IMR-90 (cell line): ENCODE results near the gene SELENOH. TPM values are rescaled to one million over a fixed set of nuclear protein-coding genes. Genes with fewer than 3 reads are reported as not detected.
"Not testable (repeated sequence)": the region's sequence is repeated elsewhere in the genome, so short reads cannot be mapped to it uniquely, and the experiment has no call there.

Experiments used
- ATAC-seq: fragments of 200-7000 bp; cut with Tn5 transposase; 2 replicates; pipeline ENCODE4 v1.9.1; 2020; ENCODE audit warnings: low read depth, mild to moderate bottlenecking, moderate library complexity
- BruUV-seq: library from RNA; stranded (reverse); fragments of 400-500 nt; replicated peaks from 2 replicates; lab custom pipeline; 2021; lab: Mats Ljungman, UMichigan
- CTCF ChIA-PET: fragments of 300-600 bp; formaldehyde crosslinking; extraction: SDS; loops from one replicate; lab custom pipeline; 2021; ENCODE audit warnings: antibody characterized with exemption; lab: Yijun Ruan, JAX
- POLR2A ChIA-PET: fragments of 300-600 bp; sonication (Branson Sonifier 250); formaldehyde crosslinking; loops from one replicate; lab custom pipeline; 2022; ENCODE audit warnings: antibody characterized with exemption; ENCODE audit not compliant: unreplicated experiment; lab: Charles Lee
- DNase-seq: peaks from one replicate; pipeline ENCODE4 v3.0.0; 2013
- H2AFZ ChIP-seq: replicated peaks from 2 replicates; pipeline ENCODE3; 2013; ENCODE audit warnings: low read length, mild to moderate bottlenecking; ENCODE audit not compliant: poor library complexity
- H2AK5ac ChIP-seq: 2 replicates; pipeline ENCODE4 v1.6.1; 2013; ENCODE audit warnings: low read depth, low read length, inconsistent platforms
- H2AK9ac ChIP-seq: replicated peaks from 2 replicates; pipeline ENCODE3; 2013; ENCODE audit warnings: mild to moderate bottlenecking, low read depth, low read length, moderate library complexity; ENCODE audit not compliant: poor library complexity
- H2BK120ac ChIP-seq: 2 replicates; pipeline ENCODE4 v1.6.1; 2013; ENCODE audit warnings: low read depth, low read length, inconsistent platforms
- H2BK15ac ChIP-seq: 3 replicates; pipeline ENCODE4 v1.6.1; 2013; ENCODE audit warnings: low read depth, low read length, inconsistent platforms
- H2BK20ac ChIP-seq: 2 replicates; pipeline ENCODE4 v1.6.1; 2013; ENCODE audit warnings: low read depth, mild to moderate bottlenecking, inconsistent platforms, low read length, moderate library complexity
- H2BK5ac ChIP-seq: 2 replicates; pipeline ENCODE4 v1.6.1; 2013; ENCODE audit warnings: mild to moderate bottlenecking, low read depth, low read length, inconsistent platforms; ENCODE audit not compliant: poor library complexity, severe bottlenecking
- H3K14ac ChIP-seq: replicated peaks from 2 replicates; pipeline ENCODE4 v1.6.1; 2013; ENCODE audit warnings: low read depth, low read length, inconsistent platforms
- H3K18ac ChIP-seq: 2 replicates; pipeline ENCODE4 v1.6.1; 2013; ENCODE audit warnings: low read depth, low read length, control low read depth
- H3K23ac ChIP-seq: 2 replicates; pipeline ENCODE4 v1.6.1; 2013; ENCODE audit warnings: low read depth, low read length, inconsistent platforms
- H3K27ac ChIP-seq: 2 replicates; pipeline ENCODE4 v1.5.1; 2013; ENCODE audit warnings: mild to moderate bottlenecking, control low read depth, low read length; ENCODE audit not compliant: insufficient read depth
- H3K27me3 ChIP-seq: 2 replicates; pipeline ENCODE4 v1.6.1; 2013; ENCODE audit warnings: low read length; ENCODE audit not compliant: control insufficient read depth, insufficient read depth
- H3K36me3 ChIP-seq: 2 replicates; pipeline ENCODE4 v1.6.1; 2013; ENCODE audit warnings: low read length, mixed read lengths; ENCODE audit not compliant: control insufficient read depth, insufficient read depth
- H3K4ac ChIP-seq: 2 replicates; pipeline ENCODE4 v1.6.1; 2013; ENCODE audit warnings: low read depth, low read length, inconsistent platforms
- H3K4me1 ChIP-seq: 2 replicates; pipeline ENCODE4 v1.6.1; 2013; ENCODE audit warnings: low read length, mixed read lengths; ENCODE audit not compliant: control insufficient read depth, insufficient read depth
- H3K4me2 ChIP-seq: 2 replicates; pipeline ENCODE4 v1.6.1; 2013; ENCODE audit warnings: low read depth, mild to moderate bottlenecking, control low read depth, low read length, moderate library complexity
- H3K4me3 ChIP-seq: 2 replicates; pipeline ENCODE4 v1.5.1; 2013; ENCODE audit warnings: low read depth, mild to moderate bottlenecking, control low read depth, low read length, moderate library complexity; ENCODE audit not compliant: insufficient read depth
- H3K56ac ChIP-seq: 2 replicates; pipeline ENCODE4 v1.6.1; 2013; ENCODE audit warnings: low read length, inconsistent platforms; ENCODE audit not compliant: insufficient read depth; ENCODE audit errors: extremely low read depth
- H3K79me1 ChIP-seq, 2 experiments: 2 replicates each; pipeline ENCODE4 v1.6.1; 2013; ENCODE audit warnings: low read length in 2 of 2, inconsistent platforms in 1 of 2, low read depth in 1 of 2
- H3K9ac ChIP-seq: 2 replicates; pipeline ENCODE4 v1.6.1; 2013; ENCODE audit warnings: low read depth, low read length, control low read depth
- H3K9me1 ChIP-seq: 2 replicates; pipeline ENCODE4 v1.6.1; 2013; ENCODE audit warnings: low read length, inconsistent platforms; ENCODE audit not compliant: insufficient read depth
- H3K9me3 ChIP-seq: 2 replicates; pipeline ENCODE4 v1.6.1; 2013; ENCODE audit warnings: low read length; ENCODE audit not compliant: control insufficient read depth, insufficient read depth
- H4K20me1 ChIP-seq: 2 replicates; pipeline ENCODE4 v1.6.1; 2013; ENCODE audit warnings: low read length, inconsistent platforms; ENCODE audit not compliant: insufficient read depth
- H4K5ac ChIP-seq: 2 replicates; pipeline ENCODE4 v1.6.1; 2013; ENCODE audit warnings: mild to moderate bottlenecking, low read depth, low read length, control low read depth
- H4K8ac ChIP-seq, 2 experiments: 2 replicates each; pipeline ENCODE4 v1.6.1; 2013; ENCODE audit warnings: low read depth in 2 of 2, low read length in 2 of 2, control low read depth in 1 of 2, inconsistent platforms in 1 of 2
- H4K91ac ChIP-seq: 2 replicates; pipeline ENCODE4 v1.6.1; 2013; ENCODE audit warnings: low read depth, low read length, inconsistent platforms; ENCODE audit not compliant: insufficient read depth
- BHLHE40 ChIP-seq: fragments of 150-350 bp; IDR thresholded peaks from 2 replicates; pipeline ENCODE4 v1.6.1; 2016; ENCODE audit warnings: mild to moderate bottlenecking, low read depth, low read length
- CHD1 ChIP-seq: IDR thresholded peaks from 2 replicates; pipeline ENCODE4 v1.6.1; 2012; ENCODE audit warnings: low read depth, low read length, improper control_type of control experiment
- CTCF ChIP-seq: conservative IDR thresholded peaks from 2 replicates; pipeline ENCODE4 v1.5.1; 2012; ENCODE audit warnings: mild to moderate bottlenecking, low read depth, low read length, improper control_type of control experiment
- MAFK ChIP-seq: IDR thresholded peaks from 2 replicates; pipeline ENCODE4 v1.6.1; 2012; ENCODE audit warnings: low read depth, low read length, improper control_type of control experiment
- POLR2A ChIP-seq: IDR thresholded peaks from 2 replicates; pipeline ENCODE4 v1.6.1; 2012; ENCODE audit warnings: mild to moderate bottlenecking, low read depth, low read length
- RCOR1 ChIP-seq: IDR thresholded peaks from 2 replicates; pipeline ENCODE4 v1.6.1; 2012; ENCODE audit warnings: mild to moderate bottlenecking, low read length, improper control_type of control experiment; ENCODE audit not compliant: insufficient replicate concordance
- USF2 ChIP-seq: fragments of 150-350 bp; IDR thresholded peaks from 2 replicates; pipeline ENCODE4 v1.6.1; 2017; ENCODE audit warnings: mild to moderate bottlenecking, antibody characterized with exemption, low read length, low read depth
- WGBS, 2 experiments: methylation state at CpG; one replicate each; pipeline versions ENCODE4 v1.1.5 to v1.1.7; 2013; ENCODE audit warnings: missing lambda C conversion rate in 2 of 2; ENCODE audit not compliant: insufficient read length in 1 of 2; ENCODE audit errors: extremely low coverage in 2 of 2; 5-methylcytosine and 5-hydroxymethylcytosine counted together
- dilution Hi-C: fragments of 300-500 bp; cut with HindIII; formaldehyde crosslinking; loops from one replicate; pipeline ENCODE4 v1.14.3; 2018; ENCODE audit warnings: low sequenced_read_pairs; ENCODE audit not compliant: unreplicated experiment
- in situ Hi-C: fragments of 300-500 bp; cut with MboI; formaldehyde crosslinking; loops from 3 replicates; pipeline ENCODE4 v1.14.3; 2019; ENCODE audit warnings: low sequenced_read_pairs, inconsistent platforms, mixed read lengths
- intact Hi-C: fragments of 100-400 bp; cut with micrococcal nuclease; formaldehyde crosslinking; loops from 2 replicates; pipeline ENCODE4 v1.10.0; 2022
- polyA plus RNA-seq, 3 experiments: library from polyadenylated mRNA; depleted of rRNA; stranded (reverse); fragments of >200 nt; gene quantifications; 2 replicates each; pipeline ENCODE4 v1.2.3, GENCODE V29; 2012; ENCODE audit warnings: low replicate concordance in 1 of 3
- total RNA-seq: library from RNA; depleted of rRNA; stranded (reverse); fragments of >200 nt; gene quantifications from 2 replicates; pipeline ENCODE4 v1.2.3, GENCODE V29; 2012

Gene SELENOH
- total and polyA plus RNA-seq, 2 of the 4 experiments (the other 2 are of a cell fraction): 40.3 to 107 TPM

- H2AFZ ChIP-seq: no peak overlapping the region
- DNase-seq: no peak
- H3K14ac ChIP-seq: no peak overlapping the region
- no peak overlapping the region for H4K5ac ChIP-seq
- no peak overlapping the region for H2BK120ac ChIP-seq
- H3K9ac ChIP-seq: no peak overlapping the region
- H2AK5ac ChIP-seq: no peak overlapping the region
- no peaks in the 10 kb centered on the region for H4K20me1 ChIP-seq
- no peak overlapping the region for H3K4ac ChIP-seq
- H3K4me3 ChIP-seq: 0 out of 2 replicates have a peak overlapping the region, but pooled peaks have one; percentile 17
- H3K9me1 ChIP-seq: 0 out of 2 replicates have a peak, but pooled peaks cover 3% of the 10 kb centered on the region
- H2BK5ac ChIP-seq: no peak overlapping the region
- no peak overlapping the region for H3K56ac ChIP-seq
- H3K27ac ChIP-seq: no peak overlapping the region
- H3K18ac ChIP-seq: no peak overlapping the region
- WGBS, 2 experiments: no CpG with 5 or more reads among the region's 2 CpGs
- ChIA-PET POLR2A (no interaction called here), CTCF (interaction anchor here (0.8 kb wide), 1 partner anchor 11 kb away, joined by 3 read pairs; no protein-coding TSS in a partner anchor)
- no peak for ATAC-seq
- H3K4me1 ChIP-seq: peaks cover 5% of the 10 kb centered on the region; the same call in 1 of the 2 replicates
- no peak overlapping the region for H4K91ac ChIP-seq
- H3K79me1 ChIP-seq: peaks cover 7 to 42% of the 10 kb centered on the region in 2 experiments
- H4K8ac ChIP-seq: no peak overlapping the region
- dilution Hi-C loops: no loop called here
- no TSS peak for BruUV-seq
- in situ Hi-C loops: no loop called here
- no peak for TF ChIP-seq RCOR1
- TF ChIP-seq BHLHE40: no peak
- TF ChIP-seq MAFK: no peak
- no peak for TF ChIP-seq USF2
- TF ChIP-seq POLR2A: no peak
- TF ChIP-seq CTCF: no peak
- no peak for TF ChIP-seq CHD1
- H2BK15ac ChIP-seq: no peak overlapping the region
- no peaks in the 10 kb centered on the region for H3K27me3 ChIP-seq
- H3K36me3 ChIP-seq: peaks cover 9% of the 10 kb centered on the region
- H2AK9ac ChIP-seq: no peak overlapping the region
- no peak overlapping the region for H3K23ac ChIP-seq
- H3K9me3 ChIP-seq: no peaks in the 10 kb centered on the region
- intact Hi-C loops: no loop called here
- no peak overlapping the region for H2BK20ac ChIP-seq
- H3K4me2 ChIP-seq: peak overlapping the region; percentile 90
Measured at GRCh38 chr11:57713835-57714234, 27.5 kb upstream of the SELENOH start.

DNA sequence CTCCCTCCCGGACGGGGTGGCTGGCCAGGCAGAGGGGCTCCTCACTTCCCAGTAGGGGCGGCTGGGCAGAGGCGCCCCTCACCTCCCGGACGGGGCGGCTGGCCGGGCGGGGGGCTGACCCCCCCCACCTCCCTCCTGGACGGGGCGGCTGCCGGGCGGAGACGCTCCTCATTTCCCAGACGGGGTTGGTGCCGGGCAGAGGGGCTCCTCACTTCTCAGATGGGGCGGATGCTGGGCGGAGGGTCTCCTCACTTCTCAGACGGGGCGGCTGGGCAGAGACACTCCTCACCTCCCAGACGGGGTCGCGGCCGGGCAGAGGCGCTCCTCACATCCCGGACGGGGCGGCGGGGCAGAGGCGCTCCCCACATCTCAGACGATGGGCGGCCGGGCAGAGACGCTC lies 24.6 kb upstream of the SELENOH start:
- H2BK20ac ChIP-seq, CTCF ChIA-PET, POLR2A ChIA-PET, H3K9me3 ChIP-seq, H3K18ac ChIP-seq, H2BK5ac ChIP-seq, H3K14ac ChIP-seq, H3K56ac ChIP-seq, H3K4me2 ChIP-seq, intact Hi-C loops, H2BK120ac ChIP-seq, H4K8ac ChIP-seq, H2AK9ac ChIP-seq, H2AFZ ChIP-seq, H3K4me1 ChIP-seq, DNase-seq, H3K27ac ChIP-seq, H2AK5ac ChIP-seq, H3K9ac ChIP-seq, H3K27me3 ChIP-seq, H3K4ac ChIP-seq, H3K9me1 ChIP-seq, H3K4me3 ChIP-seq, H4K91ac ChIP-seq, H4K5ac ChIP-seq, H2BK15ac ChIP-seq, in situ Hi-C loops, ATAC-seq, H3K23ac ChIP-seq, dilution Hi-C loops, BruUV-seq: not testable (repeated sequence)
- Histone ChIP-seq H3K79me1 (peaks cover 12 to 38% of the 10 kb centered on the region in 2 experiments), H3K36me3 (peaks cover 17% of the 10 kb centered on the region), H4K20me1 (peaks cover 11% of the 10 kb centered on the region; the same call in 1 of the 2 replicates)
- WGBS, 2 experiments: no CpG with 5 or more reads among the region's 34 CpGs
